Measurements from ENCODE around the gene E4F1. TPM values are rescaled to one million over a fixed set of nuclear protein-coding genes. Genes with fewer than 3 reads are reported as not detected.

Gene E4F1
- total and polyA plus RNA-seq, 2 donors (not counting 1 experiment from before 2014, with no cell fraction given), result 6.7 to 31.2 TPM

GRCh38 chr16:2235234-2235651 lies 11.9 kb downstream of the E4F1 start:
- Histone ChIP-seq H2AFZ (ENCODE audit: low read length) (no peak overlapping the region), H3K9me3 (ENCODE audit: control insufficient read depth, insufficient read depth, low read depth, low read length) (no peaks in the 10 kb centered on the region), H3K4me1 (ENCODE audit: control insufficient read depth, extremely low read depth, insufficient read depth, low read length) (peaks cover 2% of the 10 kb centered on the region), H3K9ac (ENCODE audit: insufficient read depth, low read length) (no peak overlapping the region), H4K20me1 (ENCODE audit: control insufficient read depth, extremely low read depth, insufficient read depth, low read length) (no peaks in the 10 kb centered on the region), H3K27ac (ENCODE audit: insufficient read depth, low read length) (no peak overlapping the region), H3K27me3 (ENCODE audit: control insufficient read depth, insufficient read depth, low read length) (no peaks in the 10 kb centered on the region), H3K4me3 (replicated peaks in 1 of 4; ENCODE audit: control extremely low read depth in 1 of 4, insufficient read depth in 1 of 4, low read depth in 3 of 4, low read length in 4 of 4) (no peak overlapping the region), H3K79me2 (ENCODE audit: control insufficient read depth, insufficient read depth, low read length) (no peaks in the 10 kb centered on the region), H3K36me3 (ENCODE audit: control insufficient read depth, insufficient read depth, low read length) (peaks cover 30% of the 10 kb centered on the region), H3K4me2 (ENCODE audit: extremely low read depth, insufficient read depth, low read length) (no peak overlapping the region)
- DNase-seq (ENCODE audit: low read depth in 2 of 2), result no peak
- TF ChIP-seq EZH2 (IDR thresholded peaks at IDR 0.05; ENCODE audit: low read length, missing control alignments) (no peak), CTCF (conservative IDR thresholded peaks at IDR 0.05 in 1 of 2, IDR thresholded peaks at IDR 0.05 in 1 of 2; ENCODE audit: low read depth in 1 of 2, low read length in 2 of 2) (no peak)

GRCh38 chr16:2235695-2236336 lies 12.4 kb downstream of the E4F1 start:
- no peak overlapping the region for H2AFZ ChIP-seq (ENCODE audit: low read length)
- no peak overlapping the region for H3K9ac ChIP-seq (ENCODE audit: insufficient read depth, low read length)
- no peak overlapping the region for H3K4me2 ChIP-seq (ENCODE audit: extremely low read depth, insufficient read depth, low read length)
- no peak overlapping the region for H3K27ac ChIP-seq (ENCODE audit: insufficient read depth, low read length)
- H3K79me2 ChIP-seq (ENCODE audit: control insufficient read depth, insufficient read depth, low read length), result no peaks in the 10 kb centered on the region
- H3K4me3 ChIP-seq (replicated peaks in 1 of 4; ENCODE audit: control extremely low read depth in 1 of 4, insufficient read depth in 1 of 4, low read depth in 3 of 4, low read length in 4 of 4), result no peak overlapping the region
- H3K36me3 ChIP-seq (ENCODE audit: control insufficient read depth, insufficient read depth, low read length), result peaks cover 30% of the 10 kb centered on the region
- TF ChIP-seq CTCF (conservative IDR thresholded peaks at IDR 0.05 in 1 of 2, IDR thresholded peaks at IDR 0.05 in 1 of 2; ENCODE audit: low read depth in 1 of 2, low read length in 2 of 2), result no peak
- TF ChIP-seq EZH2 (IDR thresholded peaks at IDR 0.05; ENCODE audit: low read length, missing control alignments), result no peak
- peaks cover 2% of the 10 kb centered on the region for H3K4me1 ChIP-seq (ENCODE audit: control insufficient read depth, extremely low read depth, insufficient read depth, low read length)
- no peaks in the 10 kb centered on the region for H3K9me3 ChIP-seq (ENCODE audit: control insufficient read depth, insufficient read depth, low read depth, low read length)
- H4K20me1 ChIP-seq (ENCODE audit: control insufficient read depth, extremely low read depth, insufficient read depth, low read length), result no peaks in the 10 kb centered on the region
- H3K27me3 ChIP-seq (ENCODE audit: control insufficient read depth, insufficient read depth, low read length), result no peaks in the 10 kb centered on the region
- DNase-seq (ENCODE audit: low read depth in 2 of 2), result no peak

- peak in 1 of 2 donors; percentile 35 for DNase-seq (ENCODE audit: low read depth in 2 of 2)
- Histone ChIP-seq H3K4me3 (replicated peaks in 1 of 4; ENCODE audit: control extremely low read depth in 1 of 4, insufficient read depth in 1 of 4, low read depth in 3 of 4, low read length in 4 of 4) (peak within 1 kb of the TSS in 2 of 4 experiments; percentile 22 to 44), H3K9ac (ENCODE audit: insufficient read depth, low read length) (peak within 1 kb of the TSS; percentile 16), H3K4me2 (ENCODE audit: extremely low read depth, insufficient read depth, low read length) (peak within 1 kb of the TSS; percentile 54), H3K36me3 (ENCODE audit: control insufficient read depth, insufficient read depth, low read length) (peaks cover 28% of the 10 kb centered on the region), H3K27ac (ENCODE audit: insufficient read depth, low read length) (no peak within 1 kb of the TSS), H2AFZ (ENCODE audit: low read length) (no peak within 1 kb of the TSS), H4K20me1 (ENCODE audit: control insufficient read depth, extremely low read depth, insufficient read depth, low read length) (no peaks in the 10 kb centered on the region), H3K27me3 (ENCODE audit: control insufficient read depth, insufficient read depth, low read length) (no peaks in the 10 kb centered on the region), H3K9me3 (ENCODE audit: control insufficient read depth, insufficient read depth, low read depth, low read length) (no peaks in the 10 kb centered on the region), H3K4me1 (ENCODE audit: control insufficient read depth, extremely low read depth, insufficient read depth, low read length) (peaks cover 2% of the 10 kb centered on the region), H3K79me2 (ENCODE audit: control insufficient read depth, insufficient read depth, low read length) (no peaks in the 10 kb centered on the region)
- TF ChIP-seq EZH2 (IDR thresholded peaks at IDR 0.05; ENCODE audit: low read length, missing control alignments) (no peak), CTCF (conservative IDR thresholded peaks at IDR 0.05 in 1 of 2, IDR thresholded peaks at IDR 0.05 in 1 of 2; ENCODE audit: low read depth in 1 of 2, low read length in 2 of 2) (no peak)
These were observed 13.1 kb downstream of the E4F1 start, which contains the start of gene DNASE1L2 for GRCh38 chr16:2236337-2237101. DNASE1L2 (plus strand) TSS chr16:2236444; CDS start chr16:2236817, 373 bp downstream.

All from fibroblast of lung (primary cell).